Measurements from ENCODE around the gene DMXL1.
"Not testable (repeated sequence)": the region's sequence is repeated elsewhere in the genome, so short reads cannot be mapped to it uniquely, and the experiment has no call there.

Gene DMXL1

DNA sequence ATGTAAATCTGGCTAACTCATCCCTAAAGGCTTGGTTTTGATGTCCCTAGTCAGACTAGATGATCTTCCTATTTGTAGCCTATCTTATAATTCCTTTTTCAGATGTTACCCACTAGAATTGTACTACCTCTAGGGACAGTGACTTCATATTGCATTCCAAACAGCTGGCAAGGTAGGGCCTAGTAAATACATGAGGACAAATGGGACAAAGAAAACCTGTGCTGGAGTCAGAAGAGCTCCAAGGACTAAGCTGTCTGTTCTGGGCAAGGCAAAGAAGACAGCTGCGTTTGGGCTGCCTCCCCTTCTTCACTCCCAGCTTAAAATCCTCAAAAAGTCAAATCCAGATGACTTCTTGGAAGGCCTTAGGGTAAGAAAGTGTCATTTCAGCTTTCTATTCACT, 10.0 kb downstream of the DMXL1 start:
- no peak overlapping the region for H3K4me3 ChIP-seq (ENCODE audit: extremely low read depth, insufficient read depth, low read length, poor library complexity, severe bottlenecking)
- H3K9me3 ChIP-seq (ENCODE audit: control insufficient read depth, low read length) = no peaks in the 10 kb centered on the region
- H3K4me1 ChIP-seq (ENCODE audit: control insufficient read depth, insufficient read depth, low read length, poor library complexity, severe bottlenecking) = peaks cover 4% of the 10 kb centered on the region
- no CpG with 5 or more reads among the region's 1 CpG for WGBS, 2 experiments (ENCODE audit: insufficient coverage in 2 of 2)
- no peaks in the 10 kb centered on the region for H3K36me3 ChIP-seq (ENCODE audit: control insufficient read depth, insufficient read depth, low read length)
- H3K27ac ChIP-seq (ENCODE audit: low read depth, low read length, severe bottlenecking) = no peak overlapping the region

- Histone ChIP-seq H3K9me3 (ENCODE audit: control insufficient read depth, low read length) (no peaks in the 10 kb centered on the region), H3K27ac (ENCODE audit: low read depth, low read length, severe bottlenecking) (no peak overlapping the region), H3K36me3 (ENCODE audit: control insufficient read depth, insufficient read depth, low read length) (no peaks in the 10 kb centered on the region), H3K4me1 (ENCODE audit: control insufficient read depth, insufficient read depth, low read length, poor library complexity, severe bottlenecking) (peaks cover 4% of the 10 kb centered on the region), H3K4me3 (ENCODE audit: extremely low read depth, insufficient read depth, low read length, poor library complexity, severe bottlenecking) (no peak overlapping the region)
- WGBS, 2 experiments (ENCODE audit: insufficient coverage in 2 of 2) = 100% methylated on average over 2 of the region's 3 CpGs; no CpG with 5 or more reads in 1 of the 2 experiments
These were observed 11.8 kb downstream of the DMXL1 start for GRCh38 chr5:119082691-119083090.

GRCh38 chr5:119083679-119084078, 12.8 kb downstream of the DMXL1 start:
- Histone ChIP-seq H3K4me3 (ENCODE audit: extremely low read depth, insufficient read depth, low read length, poor library complexity, severe bottlenecking) (no peak overlapping the region), H3K4me1 (ENCODE audit: control insufficient read depth, insufficient read depth, low read length, poor library complexity, severe bottlenecking) (peaks cover 4% of the 10 kb centered on the region), H3K9me3 (ENCODE audit: control insufficient read depth, low read length) (no peaks in the 10 kb centered on the region), H3K36me3 (ENCODE audit: control insufficient read depth, insufficient read depth, low read length) (no peaks in the 10 kb centered on the region), H3K27ac (ENCODE audit: low read depth, low read length, severe bottlenecking) (no peak overlapping the region)
- 88 to 100% methylated on average over 2 to 3 of the region's 3 CpGs for WGBS, 2 experiments (ENCODE audit: insufficient coverage in 2 of 2)

GRCh38 chr5:119088438-119088837, 17.6 kb downstream of the DMXL1 start:
- WGBS, 2 experiments (ENCODE audit: insufficient coverage in 2 of 2) = no CpG with 5 or more reads among the region's 2 CpGs
- H3K4me1 ChIP-seq (ENCODE audit: control insufficient read depth, insufficient read depth, low read length, poor library complexity, severe bottlenecking) = no peaks in the 10 kb centered on the region

DNA sequence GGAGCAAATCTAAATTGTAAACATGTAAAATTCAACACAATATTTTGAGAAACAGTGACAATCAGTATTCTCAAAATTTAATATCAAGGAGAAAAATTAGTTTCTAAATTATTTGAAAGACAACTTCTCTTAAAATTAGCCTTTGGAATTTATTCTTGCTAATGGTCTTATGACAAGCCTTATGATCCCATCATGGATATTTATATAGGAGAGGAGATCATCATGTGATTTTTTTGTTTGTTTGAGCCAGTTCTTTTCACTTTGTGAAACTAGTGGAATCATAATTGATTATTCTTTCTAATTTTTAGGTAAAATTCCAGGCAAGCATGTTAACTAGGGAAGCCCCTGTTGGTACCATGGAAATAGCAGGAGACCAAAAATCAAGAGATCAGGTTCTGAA, 24.7 kb downstream of the DMXL1 start:
- Histone ChIP-seq H3K4me1 (ENCODE audit: control insufficient read depth, insufficient read depth, low read length, poor library complexity, severe bottlenecking) (no peaks in the 10 kb centered on the region), H3K9me3 (ENCODE audit: control insufficient read depth, low read length) (no peaks in the 10 kb centered on the region), H3K27ac (ENCODE audit: low read depth, low read length, severe bottlenecking) (no peak overlapping the region), H3K36me3 (ENCODE audit: control insufficient read depth, insufficient read depth, low read length) (peaks cover 4% of the 10 kb centered on the region), H3K4me3 (ENCODE audit: extremely low read depth, insufficient read depth, low read length, poor library complexity, severe bottlenecking) (no peak overlapping the region)

More at GRCh38 chr5:119088438-119088837, 17.6 kb downstream of the DMXL1 start:
- no peaks in the 10 kb centered on the region for H3K9me3 ChIP-seq (ENCODE audit: control insufficient read depth, low read length)
- H3K36me3 ChIP-seq (ENCODE audit: control insufficient read depth, insufficient read depth, low read length) = no peaks in the 10 kb centered on the region
- H3K27ac ChIP-seq (ENCODE audit: low read depth, low read length, severe bottlenecking) = no peak overlapping the region
- no peak overlapping the region for H3K4me3 ChIP-seq (ENCODE audit: extremely low read depth, insufficient read depth, low read length, poor library complexity, severe bottlenecking)

DNA sequence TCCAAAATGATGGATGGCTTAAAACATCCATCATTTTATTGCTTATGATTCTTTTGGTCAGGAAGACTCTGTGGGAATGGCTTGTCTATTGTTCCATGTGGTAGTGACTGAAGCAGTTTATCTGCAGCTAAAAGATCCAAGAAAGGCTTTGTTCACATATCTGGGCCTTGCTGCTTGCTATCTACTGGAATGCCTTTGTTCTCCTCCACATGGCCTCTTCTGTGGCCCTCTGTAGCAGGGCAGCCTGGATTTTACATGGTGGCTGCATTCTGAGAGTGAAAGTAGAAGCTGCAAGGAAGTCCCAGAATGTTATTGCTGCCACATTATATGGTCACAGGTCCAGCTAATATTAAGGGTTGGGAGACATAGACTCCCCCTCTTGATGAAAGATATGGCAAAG, 35.1 kb downstream of the DMXL1 start:
- H3K4me3 ChIP-seq (ENCODE audit: extremely low read depth, insufficient read depth, low read length, poor library complexity, severe bottlenecking) = no peak overlapping the region
- H3K9me3 ChIP-seq (ENCODE audit: control insufficient read depth, low read length) = no peaks in the 10 kb centered on the region
- H3K4me1 ChIP-seq (ENCODE audit: control insufficient read depth, insufficient read depth, low read length, poor library complexity, severe bottlenecking) = no peaks in the 10 kb centered on the region
- no peak overlapping the region for H3K27ac ChIP-seq (ENCODE audit: low read depth, low read length, severe bottlenecking)
- H3K36me3 ChIP-seq (ENCODE audit: control insufficient read depth, insufficient read depth, low read length) = peaks cover 4% of the 10 kb centered on the region

- Histone ChIP-seq H3K9me3 (ENCODE audit: control insufficient read depth, low read length) (no peaks in the 10 kb centered on the region), H3K36me3 (ENCODE audit: control insufficient read depth, insufficient read depth, low read length) (peaks cover 22% of the 10 kb centered on the region), H3K4me3 (ENCODE audit: extremely low read depth, insufficient read depth, low read length, poor library complexity, severe bottlenecking) (no peak overlapping the region), H3K4me1 (ENCODE audit: control insufficient read depth, insufficient read depth, low read length, poor library complexity, severe bottlenecking) (no peaks in the 10 kb centered on the region), H3K27ac (ENCODE audit: low read depth, low read length, severe bottlenecking) (no peak overlapping the region)
- 90 to 95% methylated on average over 2 of the region's 5 CpGs for WGBS, 2 experiments (ENCODE audit: insufficient coverage in 2 of 2)
These were observed 41.3 kb downstream of the DMXL1 start for GRCh38 chr5:119112151-119112550.

DNA sequence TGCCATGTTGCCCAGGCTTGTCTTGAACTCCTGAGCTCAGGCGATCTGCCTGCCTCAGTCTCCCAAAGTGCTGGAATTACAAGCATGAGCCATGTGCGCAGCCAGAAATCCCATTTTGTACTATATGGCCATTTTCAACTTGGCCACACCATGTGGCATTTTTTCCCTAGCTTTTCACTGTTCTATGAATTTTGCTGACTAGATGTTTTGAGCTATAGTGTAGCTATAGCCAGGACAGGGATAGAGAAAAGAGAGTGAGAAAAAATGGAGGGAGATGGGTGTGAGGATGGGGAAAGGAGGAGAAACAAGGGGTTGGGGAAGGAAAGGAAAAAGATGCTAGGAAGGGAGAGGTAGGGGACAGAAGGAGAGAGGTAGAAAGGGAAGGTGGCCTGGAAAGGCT, 46.4 kb downstream of the DMXL1 start:
- WGBS, 2 experiments (ENCODE audit: insufficient coverage in 2 of 2) = 89 to 90% methylated on average over 2 of the region's 2 CpGs
- Histone ChIP-seq H3K36me3 (ENCODE audit: control insufficient read depth, insufficient read depth, low read length) (peaks cover 39% of the 10 kb centered on the region), H3K4me3 (ENCODE audit: extremely low read depth, insufficient read depth, low read length, poor library complexity, severe bottlenecking) (no peak overlapping the region), H3K27ac (ENCODE audit: low read depth, low read length, severe bottlenecking) (no peak overlapping the region), H3K9me3 (ENCODE audit: control insufficient read depth, low read length) (peaks cover 5% of the 10 kb centered on the region), H3K4me1 (ENCODE audit: control insufficient read depth, insufficient read depth, low read length, poor library complexity, severe bottlenecking) (no peaks in the 10 kb centered on the region)

GRCh38 chr5:119118000-119118399, 47.1 kb downstream of the DMXL1 start:
- no peak overlapping the region for H3K4me3 ChIP-seq (ENCODE audit: extremely low read depth, insufficient read depth, low read length, poor library complexity, severe bottlenecking)
- H3K36me3 ChIP-seq (ENCODE audit: control insufficient read depth, insufficient read depth, low read length) = peaks cover 36% of the 10 kb centered on the region
- H3K4me1 ChIP-seq (ENCODE audit: control insufficient read depth, insufficient read depth, low read length, poor library complexity, severe bottlenecking) = no peaks in the 10 kb centered on the region
- no peak overlapping the region for H3K27ac ChIP-seq (ENCODE audit: low read depth, low read length, severe bottlenecking)
- peaks cover 5% of the 10 kb centered on the region for H3K9me3 ChIP-seq (ENCODE audit: control insufficient read depth, low read length)

- Histone ChIP-seq H3K27ac (ENCODE audit: low read depth, low read length, severe bottlenecking) (no peak overlapping the region), H3K36me3 (ENCODE audit: control insufficient read depth, insufficient read depth, low read length) (peaks cover 47% of the 10 kb centered on the region), H3K9me3 (ENCODE audit: control insufficient read depth, low read length) (peaks cover 5% of the 10 kb centered on the region), H3K4me1 (ENCODE audit: control insufficient read depth, insufficient read depth, low read length, poor library complexity, severe bottlenecking) (no peaks in the 10 kb centered on the region), H3K4me3 (ENCODE audit: extremely low read depth, insufficient read depth, low read length, poor library complexity, severe bottlenecking) (no peak overlapping the region)
- WGBS, 2 experiments (ENCODE audit: insufficient coverage in 2 of 2) = 90 to 100% methylated on average over 3 of the region's 4 CpGs
These were observed 50.0 kb downstream of the DMXL1 start for GRCh38 chr5:119120893-119121292.

DNA sequence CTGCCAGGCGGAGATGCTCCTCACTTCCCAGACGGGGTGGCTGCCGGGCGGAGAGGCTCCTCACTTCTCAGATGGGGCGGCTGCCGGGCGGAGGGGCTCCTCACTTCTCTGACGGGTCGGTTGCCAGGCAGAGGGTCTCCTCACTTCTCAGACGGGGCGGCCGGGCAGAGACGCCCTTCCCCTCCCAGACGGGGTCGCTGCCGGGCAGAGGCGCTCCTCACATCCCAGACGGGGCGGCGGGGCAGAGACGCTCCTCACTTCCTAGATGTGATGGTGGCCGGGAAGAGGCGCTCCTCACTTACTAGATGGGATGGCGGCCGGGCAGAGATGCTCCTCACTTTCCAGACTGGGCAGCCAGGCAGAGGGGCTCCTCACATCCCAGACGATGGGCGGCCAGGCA, 51.6 kb downstream of the DMXL1 start:
- H3K4me3 ChIP-seq (ENCODE audit: extremely low read depth, insufficient read depth, low read length, poor library complexity, severe bottlenecking); H3K9me3 ChIP-seq (ENCODE audit: control insufficient read depth, low read length); H3K4me1 ChIP-seq (ENCODE audit: control insufficient read depth, insufficient read depth, low read length, poor library complexity, severe bottlenecking); H3K27ac ChIP-seq (ENCODE audit: low read depth, low read length, severe bottlenecking): not testable (repeated sequence)
- H3K36me3 ChIP-seq (ENCODE audit: control insufficient read depth, insufficient read depth, low read length) = peaks cover 38% of the 10 kb centered on the region
- WGBS, 2 experiments (ENCODE audit: insufficient coverage in 2 of 2) = 97 to 98% methylated on average over 9 to 24 of the region's 27 CpGs

GRCh38 chr5:119123280-119123679, 52.4 kb downstream of the DMXL1 start:
- 100% methylated on average over 1 of the region's 2 CpGs; no CpG with 5 or more reads in 1 of the 2 experiments for WGBS, 2 experiments (ENCODE audit: insufficient coverage in 2 of 2)
- H3K9me3 ChIP-seq (ENCODE audit: control insufficient read depth, low read length) = peaks cover 5% of the 10 kb centered on the region
- H3K36me3 ChIP-seq (ENCODE audit: control insufficient read depth, insufficient read depth, low read length) = peaks cover 36% of the 10 kb centered on the region
- no peak overlapping the region for H3K27ac ChIP-seq (ENCODE audit: low read depth, low read length, severe bottlenecking)
- H3K4me1 ChIP-seq (ENCODE audit: control insufficient read depth, insufficient read depth, low read length, poor library complexity, severe bottlenecking) = no peaks in the 10 kb centered on the region
- no peak overlapping the region for H3K4me3 ChIP-seq (ENCODE audit: extremely low read depth, insufficient read depth, low read length, poor library complexity, severe bottlenecking)

All from mesodermal cell (in vitro differentiated cells).